MG63 (cell line): ENCODE results near the gene GNG7. TPM values are rescaled to one million over a fixed set of nuclear protein-coding genes. Genes with fewer than 3 reads are reported as not detected.
"Not testable (repeated sequence)": the region's sequence is repeated elsewhere in the genome, so short reads cannot be mapped to it uniquely, and the experiment has no call there.

Source experiments
- DNase-seq: peaks from one replicate; pipeline ENCODE4 v3.0.0-alpha.2; 2020
- H3K27me3 ChIP-seq: fragments of 250-450 bp; sonication (Bioruptor Pico); 2 replicates; pipeline ENCODE4 v1.5.1; 2020; ENCODE audit warnings: mild to moderate bottlenecking, moderate library complexity
- H3K36me3 ChIP-seq: fragments of 250-450 bp; sonication (Bioruptor Pico); 2 replicates; pipeline ENCODE4 v1.5.1; 2020; ENCODE audit warnings: mild to moderate bottlenecking, moderate library complexity
- H3K4me3 ChIP-seq: fragments of 250-450 bp; sonication (Bioruptor Pico); 2 replicates; pipeline ENCODE4 v1.5.1; 2020; ENCODE audit warnings: mild to moderate bottlenecking, moderate library complexity
- H3K9me3 ChIP-seq: fragments of 250-450 bp; sonication (Bioruptor Pico); 2 replicates; pipeline ENCODE4 v1.5.1; 2020; ENCODE audit warnings: mild to moderate bottlenecking, moderate library complexity
- total RNA-seq: library from RNA; depleted of rRNA; stranded (reverse); fragments of >200 nt; shearing (Covaris generic); gene quantifications from 2 replicates; pipeline ENCODE4 v1.2.3, GENCODE V29; 2014; ENCODE audit warnings: low replicate concordance

The GNG7 gene
- total RNA-seq, 1 experiment from 2014 or later: 0.20 TPM

DNA sequence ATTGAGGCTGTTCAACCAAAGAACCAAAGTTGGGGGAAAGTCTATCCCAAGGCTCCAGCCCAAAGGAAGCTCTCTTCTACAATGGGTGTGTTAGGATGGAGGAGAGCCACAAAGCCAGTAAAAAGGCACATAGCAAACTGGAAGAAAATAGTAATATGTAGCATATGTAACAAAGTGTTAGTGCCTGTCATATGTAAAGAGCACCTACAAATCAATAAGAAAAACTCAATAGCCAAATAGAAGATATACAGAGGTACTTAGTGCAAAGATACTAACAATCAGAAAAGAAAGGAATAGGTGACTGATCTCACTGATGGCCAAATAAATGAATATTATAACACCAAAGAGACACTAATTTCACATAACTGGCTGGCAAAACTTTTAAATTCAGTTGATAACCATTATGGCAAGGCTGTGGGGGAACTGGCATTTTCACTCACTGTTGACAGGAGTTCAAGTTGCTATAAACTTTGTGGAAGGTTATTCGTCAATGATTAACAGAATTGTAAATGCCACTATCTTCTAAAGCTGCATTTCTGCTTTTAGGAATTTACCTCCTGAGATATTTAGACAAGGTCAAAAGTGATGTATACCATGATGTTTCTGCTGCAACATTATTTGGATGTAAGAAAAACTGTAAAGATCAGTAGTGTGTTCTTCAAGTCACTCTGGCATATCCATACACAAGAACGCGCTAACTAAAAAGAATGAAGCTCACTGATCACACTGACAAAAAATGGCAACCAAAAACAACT is 110.8 kb downstream of the GNG7 start:
- Histone ChIP-seq H3K36me3 (no peaks in the 10 kb centered on the region), H3K27me3 (no peaks in the 10 kb centered on the region), H3K4me3 (no peak overlapping the region), H3K9me3 (no peaks in the 10 kb centered on the region)
- no peak for DNase-seq

DNA sequence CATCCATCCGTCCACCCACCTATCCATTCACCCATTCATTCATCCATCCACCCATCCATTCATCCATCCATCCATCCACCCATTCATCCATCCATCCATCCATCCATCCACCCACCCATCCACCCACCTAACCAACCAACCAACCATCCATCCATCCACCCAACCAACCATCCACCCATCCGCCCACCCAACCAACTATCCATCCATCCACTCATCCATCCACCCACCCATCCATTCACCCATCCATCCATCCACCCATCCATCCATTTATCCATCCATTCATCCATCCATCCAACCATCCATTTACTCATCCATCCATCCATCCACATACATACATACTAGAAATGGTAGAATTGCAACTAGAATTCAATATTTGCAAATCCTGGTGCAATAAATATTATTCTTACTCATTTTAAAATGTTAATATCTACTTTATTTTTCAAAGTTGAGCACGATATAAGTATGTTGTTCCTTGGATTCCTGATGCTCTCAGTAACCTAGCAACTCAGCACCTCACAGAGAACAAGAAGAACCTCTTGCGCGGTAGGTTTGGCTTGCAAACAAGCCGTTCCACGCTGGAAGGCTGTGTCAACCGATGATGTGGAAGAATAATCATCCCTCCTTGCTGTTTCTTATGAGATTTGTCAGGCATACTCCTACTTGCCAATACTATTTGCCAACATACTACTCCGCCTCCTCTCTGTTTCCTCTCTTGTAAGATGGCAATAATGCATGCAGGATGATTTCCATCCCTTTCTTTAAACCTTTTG is 111.7 kb downstream of the GNG7 start:
- Histone ChIP-seq H3K36me3 (no peaks in the 10 kb centered on the region), H3K9me3 (no peaks in the 10 kb centered on the region), H3K27me3 (no peaks in the 10 kb centered on the region), H3K4me3 (no peak overlapping the region)
- DNase-seq: no peak

DNA sequence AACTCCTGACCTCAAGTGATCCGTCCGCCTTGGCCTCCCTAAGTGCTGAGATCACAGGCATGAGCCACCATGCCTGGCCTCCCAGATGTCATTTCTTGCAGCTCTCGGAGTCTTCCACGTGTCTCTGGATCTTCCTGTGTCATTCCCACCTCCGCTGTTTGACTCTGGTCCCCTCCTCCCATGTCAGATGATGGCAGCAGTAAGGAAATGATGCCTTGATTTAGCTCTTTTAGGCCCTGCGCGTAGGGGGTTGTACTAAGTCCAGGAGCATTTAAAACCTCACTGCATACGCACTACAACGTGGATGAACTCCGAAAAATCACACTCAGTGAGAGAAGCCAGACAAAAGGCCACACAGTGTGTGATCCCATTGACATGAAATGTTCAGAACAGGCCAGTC is 113.1 kb downstream of the GNG7 start:
- no peak for DNase-seq

DNA sequence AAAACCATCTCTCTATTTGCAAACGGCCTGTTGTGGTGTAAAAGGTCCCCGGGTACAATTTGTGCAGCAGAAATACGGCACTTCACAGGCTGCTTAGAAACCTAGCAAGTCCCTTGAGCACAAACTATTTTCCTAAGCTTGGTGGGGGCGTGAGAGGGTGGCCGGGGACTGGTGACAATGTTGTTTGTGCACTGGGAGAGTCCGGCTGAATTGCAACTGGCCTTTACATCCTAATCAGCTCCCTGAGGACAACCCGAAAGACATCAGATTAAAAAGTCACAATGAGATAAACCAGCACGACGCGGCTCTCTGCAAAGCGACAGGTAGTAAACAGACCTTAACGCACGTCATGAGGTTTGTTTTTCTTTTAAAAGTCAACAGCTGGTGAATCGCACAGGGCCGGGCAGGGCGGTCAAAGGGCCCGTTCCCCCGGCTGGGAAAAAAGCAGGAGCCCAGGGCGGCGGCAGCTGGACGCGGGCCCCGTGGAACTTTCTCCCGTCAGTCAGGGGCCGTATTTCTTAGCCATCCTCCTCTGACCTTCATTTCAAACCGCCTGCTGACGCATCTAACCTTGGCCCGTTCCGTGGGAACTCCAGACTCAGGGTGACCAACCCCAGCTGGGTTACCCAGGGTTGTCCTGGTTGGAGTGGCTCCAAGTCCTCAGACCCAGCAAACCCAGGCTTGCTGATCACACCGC is 114.3 kb downstream of the GNG7 start:
- Histone ChIP-seq H3K9me3 (no peaks in the 10 kb centered on the region), H3K27me3 (no peaks in the 10 kb centered on the region), H3K4me3 (no peak overlapping the region), H3K36me3 (no peaks in the 10 kb centered on the region)
- no peak for DNase-seq

More for the DNA sequence above, 113.1 kb downstream of the GNG7 start:
- no peaks in the 10 kb centered on the region for H3K9me3 ChIP-seq
- no peak overlapping the region for H3K4me3 ChIP-seq
- H3K27me3 ChIP-seq: no peaks in the 10 kb centered on the region
- no peaks in the 10 kb centered on the region for H3K36me3 ChIP-seq

DNA sequence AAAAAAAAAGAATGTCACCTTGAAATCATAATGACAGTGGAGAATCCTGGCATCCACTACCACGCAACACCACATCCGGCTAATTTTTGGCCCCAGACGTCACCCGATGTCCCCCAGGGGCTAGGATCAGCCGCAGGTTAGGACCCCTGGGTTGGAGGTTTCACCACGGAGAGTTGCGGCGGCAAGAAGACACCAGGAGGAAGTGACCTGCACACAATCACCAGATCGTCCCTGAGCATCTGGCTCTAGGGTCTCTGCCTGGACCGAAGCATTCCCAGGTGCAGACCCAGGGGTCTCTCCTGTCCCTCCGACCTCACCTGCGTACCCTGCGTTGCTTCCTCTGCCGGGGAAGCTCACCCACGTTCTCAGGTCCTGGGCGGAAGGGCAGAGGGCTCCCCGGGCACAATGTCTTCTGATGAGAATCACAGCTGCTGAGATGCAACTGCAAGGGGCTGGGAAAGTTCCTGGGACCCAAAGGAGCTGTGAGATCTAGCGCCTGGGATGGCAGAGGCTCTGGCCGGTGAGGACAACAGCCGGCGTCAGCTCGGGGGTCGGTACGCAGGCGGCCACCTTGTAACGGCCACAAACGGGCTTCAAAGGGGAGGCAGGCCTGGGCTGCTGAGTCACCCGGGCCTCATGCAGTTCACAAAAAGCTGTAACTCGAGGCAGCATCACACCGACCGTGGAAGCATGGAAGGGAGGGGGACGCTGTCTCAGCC is 115.3 kb downstream of the GNG7 start:
- Histone ChIP-seq H3K9me3 (no peaks in the 10 kb centered on the region), H3K27me3 (no peaks in the 10 kb centered on the region)
- no peak for DNase-seq

DNA sequence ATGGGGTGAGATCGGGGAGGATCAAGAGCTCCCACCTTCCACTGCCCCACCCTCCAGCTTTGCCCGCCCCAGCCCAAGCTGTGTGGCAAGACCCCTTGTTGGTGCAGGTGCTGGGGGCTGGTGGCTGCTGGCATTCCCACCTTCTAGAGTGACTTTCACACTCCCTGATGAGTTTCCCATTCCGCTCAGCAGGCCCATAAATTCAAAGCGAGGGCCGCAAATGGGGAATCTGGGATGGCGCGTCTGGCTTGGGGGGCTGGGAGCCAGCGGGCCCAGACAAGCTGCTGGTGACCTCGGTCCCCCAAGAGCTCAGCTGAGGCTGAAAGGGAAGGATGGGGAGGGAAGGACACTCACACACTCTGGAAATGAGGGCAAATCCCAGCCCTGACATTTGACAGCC is 116.3 kb downstream of the GNG7 start:
- H3K36me3 ChIP-seq: no peaks in the 10 kb centered on the region
- no peak overlapping the region for H3K4me3 ChIP-seq
- no peak for DNase-seq
- no peaks in the 10 kb centered on the region for H3K9me3 ChIP-seq
- no peaks in the 10 kb centered on the region for H3K27me3 ChIP-seq

More for the DNA sequence above, 115.3 kb downstream of the GNG7 start:
- Histone ChIP-seq H3K36me3 (no peaks in the 10 kb centered on the region), H3K4me3 (no peak overlapping the region)

DNA sequence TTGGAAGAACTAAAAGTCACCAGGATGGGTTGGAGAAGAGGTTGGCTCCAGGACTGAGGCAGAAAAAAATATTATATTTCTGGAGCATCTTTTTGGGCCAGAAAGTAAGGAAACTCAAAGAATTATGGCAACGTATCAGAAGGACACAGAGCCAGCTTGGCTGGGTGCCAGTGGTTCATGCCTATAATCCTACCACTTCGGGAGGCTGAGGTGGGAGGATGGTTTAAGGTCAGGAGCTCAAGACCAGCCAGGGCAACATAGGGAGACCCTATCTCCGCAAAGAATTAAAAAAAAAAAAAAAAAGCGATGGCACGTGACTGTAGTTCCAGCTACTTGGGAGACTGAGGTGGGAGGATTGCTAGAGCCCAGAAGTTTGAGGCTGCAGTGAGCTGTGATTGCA is 118.5 kb downstream of the GNG7 start:
- Histone ChIP-seq H3K4me3 (no peak overlapping the region), H3K36me3 (no peaks in the 10 kb centered on the region), H3K9me3 (no peaks in the 10 kb centered on the region), H3K27me3 (no peaks in the 10 kb centered on the region)
- no peak for DNase-seq

DNA sequence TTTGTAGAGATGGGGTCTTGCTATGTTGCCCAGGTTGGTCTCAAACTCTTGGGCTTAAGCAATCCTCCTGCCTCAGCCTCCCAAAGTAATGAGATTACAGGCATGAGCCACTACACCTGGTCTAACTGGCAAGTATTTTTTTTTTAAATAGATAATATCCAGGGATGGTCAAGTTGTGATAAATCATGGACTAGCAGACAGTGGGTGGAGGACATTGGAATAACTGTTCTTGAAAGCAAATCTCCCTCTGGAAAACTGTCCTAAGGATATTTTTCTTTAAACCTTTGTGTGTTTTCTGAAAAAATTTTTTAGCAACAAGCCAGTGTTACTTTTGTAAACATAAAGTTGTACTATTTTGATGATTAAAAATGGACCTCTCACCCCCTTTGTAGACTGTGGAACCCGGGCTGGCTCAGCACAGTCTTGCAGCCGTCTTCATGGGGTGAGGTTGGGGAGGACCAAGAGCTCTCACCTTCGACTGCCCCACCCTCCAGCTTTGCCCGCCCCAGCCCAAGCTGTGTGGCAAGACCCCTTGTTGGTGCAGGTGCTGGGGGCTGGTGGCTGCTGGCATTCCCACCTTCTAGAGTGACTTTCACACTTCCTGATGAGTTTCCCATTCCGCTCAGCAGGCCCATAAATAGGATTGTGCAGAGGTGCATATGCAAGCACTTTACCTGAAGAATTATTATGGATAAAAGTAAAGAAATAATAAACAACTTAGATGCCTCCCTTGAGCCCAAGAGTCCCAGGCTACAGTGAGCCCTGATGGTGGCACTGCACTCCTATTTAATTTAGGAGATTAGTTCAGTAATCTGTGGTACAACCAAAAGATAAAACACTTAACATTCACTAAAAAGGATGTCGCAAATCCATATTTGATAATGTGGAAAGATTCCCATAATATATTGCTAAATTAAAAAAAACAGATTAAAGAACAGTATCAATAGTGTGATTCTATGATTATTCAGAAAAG is 119.2 kb downstream of the GNG7 start:
- H3K9me3 ChIP-seq: no peaks in the 10 kb centered on the region
- H3K36me3 ChIP-seq: no peaks in the 10 kb centered on the region
- no peak for DNase-seq
- H3K27me3 ChIP-seq: no peaks in the 10 kb centered on the region
- H3K4me3 ChIP-seq: no peak overlapping the region

DNA sequence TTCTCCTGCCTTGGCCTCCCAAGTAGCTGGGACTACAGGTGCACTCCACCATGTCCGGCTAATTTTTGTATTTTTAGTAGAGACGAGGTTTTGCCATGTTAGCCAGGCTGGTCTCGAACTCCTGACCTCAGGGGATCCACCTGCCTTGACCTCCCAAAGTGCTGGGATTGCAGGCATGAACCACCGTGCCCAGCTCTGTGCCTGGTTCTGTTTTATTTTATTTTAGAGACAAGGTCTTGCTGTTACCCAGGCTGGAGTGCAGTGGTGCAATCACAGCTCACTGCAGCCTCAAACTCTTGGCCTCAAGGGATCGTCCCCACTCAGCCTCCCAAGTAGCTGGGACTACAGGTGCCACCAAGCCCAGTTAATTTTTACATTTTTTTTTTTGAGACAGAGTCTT is 122.1 kb downstream of the GNG7 start:
- H3K4me3 ChIP-seq, DNase-seq, H3K9me3 ChIP-seq, H3K36me3 ChIP-seq, H3K27me3 ChIP-seq: not testable (repeated sequence)

DNA sequence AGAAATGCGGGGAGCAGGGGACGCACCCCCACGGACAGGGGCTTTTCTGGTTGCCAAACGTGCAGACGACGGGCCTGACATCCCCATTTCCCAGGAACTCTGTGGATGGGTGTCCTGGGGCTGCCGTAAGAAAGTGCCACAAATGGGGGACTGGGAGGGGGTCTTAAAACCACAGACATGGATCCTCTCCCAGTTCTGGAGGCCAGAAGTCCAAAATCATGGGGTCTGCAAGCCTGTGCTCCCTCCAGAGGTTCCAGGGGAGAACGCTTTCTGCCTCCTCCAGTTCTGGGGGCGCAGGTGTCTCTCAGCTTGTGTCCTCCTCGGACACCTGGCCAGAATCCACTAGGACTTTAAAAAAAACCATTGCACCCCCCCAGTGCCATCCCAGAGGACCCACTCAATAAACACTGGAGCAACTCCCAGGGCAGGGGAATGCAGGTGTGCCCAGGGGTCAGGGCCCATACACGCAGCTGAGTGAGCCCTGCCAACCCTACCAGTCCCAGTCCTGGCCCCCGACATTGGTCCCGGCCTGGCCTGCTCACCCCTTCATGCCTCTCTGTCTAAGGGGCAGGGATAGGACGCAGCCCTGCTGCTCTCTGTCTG is 122.7 kb downstream of the GNG7 start:
- Histone ChIP-seq H3K27me3 (no peaks in the 10 kb centered on the region), H3K36me3 (no peaks in the 10 kb centered on the region), H3K9me3 (no peaks in the 10 kb centered on the region), H3K4me3 (peak overlapping the region; percentile 47)
- DNase-seq: no peak

DNA sequence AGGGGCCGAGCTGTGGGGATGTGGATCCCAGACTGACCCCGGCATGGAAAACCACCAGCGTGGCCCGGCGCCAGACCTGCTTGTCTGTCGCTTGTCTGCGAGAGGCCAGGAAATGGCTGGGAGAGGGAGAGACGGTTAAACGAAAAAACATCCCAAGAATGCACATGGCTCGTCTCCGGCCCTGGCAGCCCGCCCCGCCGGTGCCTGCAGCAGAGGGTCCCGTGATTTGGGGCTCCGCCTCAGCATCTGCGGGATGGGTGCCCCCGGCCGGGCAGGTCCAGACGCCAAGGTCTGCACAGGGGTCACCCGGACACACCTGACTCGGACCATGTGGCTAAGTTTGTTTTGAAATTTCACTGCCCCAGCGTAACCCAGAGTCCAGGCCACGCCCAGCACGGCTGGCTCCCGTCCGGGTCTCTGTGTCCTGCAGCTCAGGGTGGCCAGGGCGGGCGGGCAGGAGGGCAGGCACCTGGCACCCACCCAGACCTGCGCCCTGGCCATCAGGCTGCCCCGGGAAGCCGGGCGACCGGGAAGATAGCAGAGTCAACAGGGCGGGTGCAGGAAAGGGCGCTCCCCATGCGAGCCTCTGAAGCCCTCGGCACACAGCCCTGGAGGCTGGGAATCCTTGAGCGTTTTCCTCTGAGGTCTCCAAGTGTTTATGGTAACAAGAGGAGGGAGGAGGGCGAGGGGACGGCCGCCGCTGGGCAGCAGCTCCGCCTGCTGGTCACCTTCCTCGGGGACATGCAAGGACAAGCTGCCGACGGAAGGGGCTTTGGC is 123.4 kb downstream of the GNG7 start:
- peak overlapping the region; percentile 47 for H3K4me3 ChIP-seq
- H3K27me3 ChIP-seq: no peaks in the 10 kb centered on the region
- no peaks in the 10 kb centered on the region for H3K36me3 ChIP-seq
- no peaks in the 10 kb centered on the region for H3K9me3 ChIP-seq
- DNase-seq: peak; percentile 86

DNA sequence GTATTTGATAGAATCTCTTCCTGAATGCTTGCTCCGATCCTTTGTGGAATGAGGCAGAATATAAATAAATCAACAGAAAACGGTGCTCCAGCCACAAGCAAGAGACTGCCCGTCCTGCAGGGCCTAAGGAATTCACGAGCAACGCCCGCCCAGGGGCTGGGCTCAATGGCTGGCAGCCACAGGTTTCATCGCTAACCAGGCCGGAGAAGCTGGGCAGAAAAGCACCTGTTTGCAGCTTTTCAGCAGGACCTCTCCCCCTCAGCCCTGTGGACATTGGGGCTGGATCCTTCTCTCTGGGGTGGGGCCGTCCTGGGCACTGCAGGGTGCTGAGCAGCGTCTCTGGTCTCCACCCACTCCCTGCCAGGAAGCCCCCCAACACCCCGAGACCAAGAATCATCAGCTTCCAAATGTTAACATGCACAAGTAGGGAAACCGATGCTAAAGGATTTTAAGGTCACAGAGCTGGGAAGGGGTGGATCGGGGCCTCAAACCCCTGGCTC is 124.1 kb downstream of the GNG7 start:
- DNase-seq: peak; percentile 71
- no peaks in the 10 kb centered on the region for H3K36me3 ChIP-seq
- H3K4me3 ChIP-seq: peak overlapping the region; percentile 47

DNA sequence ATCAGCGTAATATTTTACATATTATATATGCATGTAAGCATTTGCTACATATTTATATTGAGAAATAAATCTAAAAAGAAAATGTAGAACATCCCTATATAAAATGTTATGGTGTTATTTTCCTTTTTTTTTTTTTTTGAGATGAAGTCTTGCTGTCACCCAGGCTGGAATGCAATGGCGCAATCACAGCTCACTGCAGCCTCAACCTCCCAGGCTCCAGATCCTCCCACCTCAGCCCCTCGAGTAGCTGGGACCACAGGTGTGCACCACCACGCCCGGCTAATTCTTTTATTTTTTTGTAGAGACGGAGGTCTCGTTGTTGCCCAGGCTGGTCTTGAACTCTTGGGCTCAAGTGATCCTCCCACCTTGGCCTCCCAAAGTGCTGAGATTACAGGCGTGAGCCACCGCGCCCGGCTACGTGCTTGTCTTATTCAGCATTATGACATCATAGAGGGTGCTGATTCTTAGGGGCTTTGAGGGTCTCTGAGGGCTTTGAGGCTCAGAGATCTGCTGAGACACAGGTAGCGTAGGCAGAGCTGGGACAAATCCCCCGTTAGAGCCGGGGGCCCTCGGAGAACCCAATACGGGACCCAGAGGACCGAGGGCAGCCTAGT is 124.7 kb downstream of the GNG7 start:
- H3K27me3 ChIP-seq: no peaks in the 10 kb centered on the region
- no peaks in the 10 kb centered on the region for H3K9me3 ChIP-seq
- DNase-seq: no peak
- no peaks in the 10 kb centered on the region for H3K36me3 ChIP-seq
- no peak overlapping the region for H3K4me3 ChIP-seq

More for the DNA sequence above, 124.1 kb downstream of the GNG7 start:
- Histone ChIP-seq H3K9me3 (no peaks in the 10 kb centered on the region), H3K27me3 (no peaks in the 10 kb centered on the region)

DNA sequence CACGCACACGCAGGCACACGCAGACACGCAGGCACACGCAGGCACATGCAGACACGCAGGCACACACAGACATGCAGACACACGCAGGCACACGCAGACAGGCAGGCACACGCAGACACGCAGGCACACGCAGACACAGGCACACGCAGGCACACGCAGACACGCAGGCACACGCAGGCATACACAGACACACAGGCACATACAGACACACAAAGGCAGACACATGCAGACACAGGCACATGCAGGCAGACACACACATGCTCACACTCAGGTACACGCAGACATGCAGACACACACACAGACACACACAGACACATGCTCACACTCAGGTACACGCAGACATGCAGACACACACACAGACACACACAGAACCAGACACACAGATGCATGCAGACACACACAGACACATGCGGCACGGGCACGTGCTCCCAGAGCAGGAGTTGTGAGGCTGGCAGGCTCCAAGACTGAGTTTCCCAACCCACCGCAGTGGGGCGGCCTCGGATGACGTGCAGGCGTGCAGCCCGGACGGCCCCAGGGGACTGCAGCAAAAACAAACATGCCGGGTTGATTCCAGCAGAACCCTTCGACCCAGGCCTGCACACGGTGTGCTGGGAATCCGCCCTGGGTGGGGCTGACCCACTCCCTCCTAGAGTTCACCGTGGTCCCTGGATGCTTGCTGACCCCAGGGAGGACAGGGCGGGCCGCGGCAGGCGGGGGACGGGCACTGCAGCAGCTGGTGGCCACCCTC is 126.6 kb downstream of the GNG7 start:
- H3K27me3 ChIP-seq: no peaks in the 10 kb centered on the region
- H3K4me3 ChIP-seq: no peak overlapping the region
- H3K36me3 ChIP-seq: no peaks in the 10 kb centered on the region
- peak; percentile 40 for DNase-seq
- H3K9me3 ChIP-seq: no peaks in the 10 kb centered on the region
